Stimulated activated CD4-positive, alpha-beta T cell treated with anti-CD3 and anti-CD28 coated beads, Interleukin-4, amount 100 ng/mL, for 24 hours (primary cell): ENCODE results near the gene OAS2.
"Not testable (repeated sequence)": the region's sequence is repeated elsewhere in the genome, so short reads cannot be mapped to it uniquely, and the experiment has no call there.

Source experiments
- DNase-seq: peaks from one replicate; pipeline ENCODE4 v3.0.0-alpha.2; 2020

OAS2 gene

DNA sequence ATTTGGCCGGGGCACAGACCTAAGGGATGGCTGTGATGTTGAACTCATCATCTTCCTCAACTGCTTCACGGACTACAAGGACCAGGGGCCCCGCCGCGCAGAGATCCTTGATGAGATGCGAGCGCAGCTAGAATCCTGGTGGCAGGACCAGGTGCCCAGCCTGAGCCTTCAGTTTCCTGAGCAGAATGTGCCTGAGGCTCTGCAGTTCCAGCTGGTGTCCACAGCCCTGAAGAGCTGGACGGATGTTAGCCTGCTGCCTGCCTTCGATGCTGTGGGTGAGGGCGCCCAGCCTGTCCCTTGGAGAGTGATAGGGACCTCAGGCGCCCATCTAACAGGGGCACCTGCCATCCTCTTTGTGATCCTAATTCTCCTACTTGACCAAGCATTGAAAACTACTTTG, 27.6 kb upstream of the OAS2 start:
- no peak for DNase-seq

DNA sequence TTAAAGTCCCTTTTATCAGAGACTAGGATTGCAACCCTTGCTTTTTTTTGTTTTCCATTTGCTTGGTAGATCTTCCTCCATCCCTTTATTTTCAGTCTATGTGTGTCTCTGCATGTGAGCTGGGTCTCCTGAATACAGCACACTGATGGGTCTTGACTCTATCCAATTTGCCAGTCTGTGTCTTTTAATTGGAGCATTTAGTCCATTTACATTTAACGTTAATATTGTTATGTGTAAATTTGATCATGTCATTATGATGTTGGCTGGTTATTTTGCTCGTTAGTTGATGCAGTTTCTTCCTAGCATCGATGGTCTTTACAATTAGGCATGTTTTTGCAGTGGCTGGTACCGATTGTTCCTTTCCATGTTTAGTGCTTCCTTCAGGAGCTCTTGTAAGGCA, 21.2 kb upstream of the OAS2 start:
- DNase-seq: not testable (repeated sequence)

GRCh38 chr12:112961074-112961473, 17.2 kb upstream of the OAS2 start:
- DNase-seq: no peak

DNA sequence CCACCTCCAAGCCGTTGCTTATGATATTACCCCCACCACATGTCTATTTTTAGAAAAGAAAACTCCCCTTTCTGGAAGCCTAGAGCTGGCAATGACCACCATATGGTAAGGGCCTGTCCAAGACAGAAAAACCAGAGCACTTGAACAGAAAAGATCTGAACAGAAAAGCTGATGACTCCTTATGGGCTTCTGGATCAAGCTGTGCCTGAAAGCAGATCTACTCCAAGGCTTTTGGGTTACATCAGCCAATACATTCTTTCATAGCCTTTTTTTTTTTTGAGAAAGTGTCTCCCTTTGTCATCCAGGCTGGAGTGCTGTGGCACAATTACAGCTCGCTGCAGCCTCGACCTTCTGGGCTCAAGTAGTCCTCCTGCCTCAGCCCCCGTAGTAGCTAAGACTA, 16.8 kb upstream of the OAS2 start:
- DNase-seq: no peak

- no peak for DNase-seq
Observed at GRCh38 chr12:112962561-112962960, 15.8 kb upstream of the OAS2 start.

DNA sequence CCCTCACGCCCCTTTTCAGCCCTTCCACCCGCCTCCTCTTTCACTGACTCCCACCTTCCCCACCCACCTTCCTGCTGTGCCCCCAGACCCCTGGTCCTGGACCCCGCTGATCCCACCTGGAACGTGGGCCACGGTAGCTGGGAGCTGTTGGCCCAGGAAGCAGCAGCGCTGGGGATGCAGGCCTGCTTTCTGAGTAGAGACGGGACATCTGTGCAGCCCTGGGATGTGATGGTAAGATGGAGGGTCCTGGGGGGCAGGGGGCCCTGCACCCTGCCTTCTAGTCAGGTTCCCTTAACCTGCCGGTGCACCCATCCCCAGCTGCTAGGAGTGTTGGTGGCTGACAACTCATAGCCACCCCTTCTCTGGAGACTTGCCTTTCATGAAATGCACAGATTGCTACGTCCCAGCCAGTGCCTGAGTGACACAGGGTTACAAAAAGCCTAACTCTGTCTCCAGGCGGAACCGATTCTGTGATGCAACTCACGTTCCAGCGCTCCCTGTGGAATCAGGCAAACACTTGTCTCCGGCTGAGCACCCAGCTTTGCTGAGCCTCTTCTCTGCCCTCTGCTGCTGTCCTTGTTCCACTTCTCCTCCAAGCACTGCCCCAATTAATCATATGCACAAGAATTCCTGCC, 15.0 kb upstream of the OAS2 start:
- no peak for DNase-seq

DNA sequence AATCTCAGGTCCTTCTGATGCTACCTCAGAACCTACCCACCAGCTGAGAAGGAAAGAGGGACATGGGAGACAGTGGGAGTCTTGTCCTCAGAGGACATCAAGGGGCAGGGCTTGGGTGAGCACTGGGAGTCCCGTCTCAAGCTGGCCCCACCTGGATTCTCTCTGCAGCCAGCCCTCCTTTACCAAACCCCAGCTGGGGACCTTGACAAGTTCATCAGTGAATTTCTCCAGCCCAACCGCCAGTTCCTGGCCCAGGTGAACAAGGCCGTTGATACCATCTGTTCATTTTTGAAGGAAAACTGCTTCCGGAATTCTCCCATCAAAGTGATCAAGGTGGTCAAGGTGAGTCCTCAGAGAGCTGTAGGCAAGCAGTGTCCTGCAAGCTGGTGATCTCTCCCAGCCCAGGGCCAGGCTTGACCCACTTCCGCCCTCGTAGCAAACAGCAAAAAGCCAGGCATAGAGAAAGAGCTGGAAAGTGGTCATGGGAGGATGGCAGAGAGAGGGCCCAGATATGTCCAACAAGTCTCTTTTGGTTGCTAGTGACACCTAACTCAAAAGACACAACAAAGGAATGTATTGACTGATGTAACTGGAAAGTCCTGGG, 14.2 kb upstream of the OAS2 start:
- DNase-seq: no peak

DNA sequence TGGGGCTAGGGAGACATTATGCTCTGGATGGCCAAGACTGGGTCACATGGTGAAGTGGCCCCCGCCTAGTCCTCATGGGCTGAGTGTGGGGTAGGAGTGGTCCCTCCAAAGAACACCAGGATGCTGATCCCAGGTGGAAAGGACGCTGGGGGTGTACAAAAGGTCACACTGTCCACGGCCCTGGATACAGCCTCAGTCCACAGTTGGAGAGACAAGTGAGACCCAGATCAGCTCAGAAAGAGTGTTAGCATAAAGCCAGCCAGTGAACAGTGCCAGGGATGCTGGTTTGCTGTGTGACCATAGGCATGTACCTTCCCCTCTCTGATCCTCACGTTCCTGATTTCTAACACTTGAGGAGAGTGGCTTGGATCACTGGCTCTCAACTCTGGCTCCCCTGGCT, 13.4 kb upstream of the OAS2 start:
- no peak for DNase-seq

DNA sequence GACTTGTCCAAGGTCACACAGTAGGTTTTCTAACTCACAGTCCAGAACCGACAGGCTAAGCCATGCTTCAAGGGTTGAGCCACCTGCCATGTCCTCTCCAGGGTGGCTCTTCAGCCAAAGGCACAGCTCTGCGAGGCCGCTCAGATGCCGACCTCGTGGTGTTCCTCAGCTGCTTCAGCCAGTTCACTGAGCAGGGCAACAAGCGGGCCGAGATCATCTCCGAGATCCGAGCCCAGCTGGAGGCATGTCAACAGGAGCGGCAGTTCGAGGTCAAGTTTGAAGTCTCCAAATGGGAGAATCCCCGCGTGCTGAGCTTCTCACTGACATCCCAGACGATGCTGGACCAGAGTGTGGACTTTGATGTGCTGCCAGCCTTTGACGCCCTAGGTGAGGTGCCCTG, 12.7 kb upstream of the OAS2 start:
- no peak for DNase-seq

DNA sequence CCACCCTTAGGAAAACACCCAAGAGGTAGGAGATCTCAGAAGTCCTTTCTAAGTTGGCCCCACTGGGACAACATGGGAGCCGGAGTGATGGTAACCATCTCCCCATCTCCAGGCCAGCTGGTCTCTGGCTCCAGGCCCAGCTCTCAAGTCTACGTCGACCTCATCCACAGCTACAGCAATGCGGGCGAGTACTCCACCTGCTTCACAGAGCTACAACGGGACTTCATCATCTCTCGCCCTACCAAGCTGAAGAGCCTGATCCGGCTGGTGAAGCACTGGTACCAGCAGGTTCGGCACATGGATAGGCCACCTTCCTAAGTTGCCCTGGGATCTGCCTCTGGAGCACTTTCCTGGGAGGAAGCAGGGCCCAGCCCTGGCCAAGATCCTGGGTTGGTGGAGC, 11.0 kb upstream of the OAS2 start:
- DNase-seq: no peak

- DNase-seq: no peak
Observed at GRCh38 chr12:112967858-112968257, 10.5 kb upstream of the OAS2 start.

DNA sequence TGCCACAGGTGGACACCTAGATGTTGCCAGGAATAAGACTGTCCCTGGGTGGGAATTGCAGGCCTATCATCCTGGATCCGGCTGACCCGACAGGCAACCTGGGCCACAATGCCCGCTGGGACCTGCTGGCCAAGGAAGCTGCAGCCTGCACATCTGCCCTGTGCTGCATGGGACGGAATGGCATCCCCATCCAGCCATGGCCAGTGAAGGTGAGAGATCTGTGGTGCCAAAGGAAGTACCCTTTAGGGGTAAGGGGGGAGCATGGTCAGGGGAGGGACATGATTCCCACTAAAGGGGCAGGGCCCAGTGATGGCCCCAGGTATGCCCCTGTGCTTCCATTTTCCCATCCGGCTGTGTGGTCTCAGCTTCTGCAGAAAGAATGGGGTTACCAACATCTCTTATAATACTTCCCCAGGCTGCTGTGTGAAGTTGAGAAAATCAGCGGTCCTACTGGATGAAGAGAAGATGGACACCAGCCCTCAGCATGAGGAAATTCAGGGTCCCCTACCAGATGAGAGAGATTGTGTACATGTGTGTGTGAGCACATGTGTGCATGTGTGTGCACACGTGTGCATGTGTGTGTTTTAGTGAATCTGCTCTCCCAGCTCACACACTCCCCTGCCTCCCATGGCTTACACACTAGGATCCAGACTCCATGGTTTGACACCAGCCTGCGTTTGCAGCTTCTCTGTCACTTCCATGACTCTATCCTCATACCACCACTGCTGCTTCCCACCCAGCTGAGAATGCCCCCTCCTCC, 8.6 kb upstream of the OAS2 start:
- no peak for DNase-seq

GRCh38 chr12:112970391-112970790, 7.9 kb upstream of the OAS2 start:
- no peak for DNase-seq

- DNase-seq: no peak
Observed at GRCh38 chr12:112971248-112971647, 7.1 kb upstream of the OAS2 start.

DNA sequence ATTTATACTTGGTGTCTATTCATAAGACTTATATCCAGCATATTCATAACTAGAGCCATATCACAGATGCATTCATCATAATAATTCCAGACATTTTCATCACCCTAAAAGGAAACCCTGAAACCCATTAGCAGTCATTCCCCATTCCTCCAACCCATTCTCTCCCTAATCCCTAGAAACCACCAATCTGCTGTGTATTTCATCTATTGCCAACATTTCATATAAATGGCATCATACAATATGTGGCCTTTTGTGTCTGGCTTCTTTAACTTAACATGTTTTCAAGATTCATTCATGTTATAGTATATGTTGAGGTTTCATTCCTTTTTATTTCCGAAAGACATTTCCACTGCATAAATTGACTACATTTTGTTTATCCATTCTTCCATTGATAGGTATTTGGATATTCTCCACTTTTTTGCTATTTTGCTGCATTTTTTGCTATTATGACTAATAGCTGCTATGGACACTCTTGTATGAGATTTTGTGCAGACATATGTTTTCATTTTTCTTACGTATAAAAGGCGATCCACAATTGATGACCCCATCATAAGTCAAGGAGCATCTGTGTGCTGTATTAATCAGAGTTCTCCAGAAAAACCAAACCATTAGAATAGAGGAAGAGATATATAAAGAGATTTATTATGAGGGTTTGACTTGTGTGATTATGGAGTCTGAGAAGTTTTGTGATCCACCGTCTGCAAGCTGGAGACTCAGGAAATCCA, 5.1 kb upstream of the OAS2 start:
- DNase-seq: no peak

DNA sequence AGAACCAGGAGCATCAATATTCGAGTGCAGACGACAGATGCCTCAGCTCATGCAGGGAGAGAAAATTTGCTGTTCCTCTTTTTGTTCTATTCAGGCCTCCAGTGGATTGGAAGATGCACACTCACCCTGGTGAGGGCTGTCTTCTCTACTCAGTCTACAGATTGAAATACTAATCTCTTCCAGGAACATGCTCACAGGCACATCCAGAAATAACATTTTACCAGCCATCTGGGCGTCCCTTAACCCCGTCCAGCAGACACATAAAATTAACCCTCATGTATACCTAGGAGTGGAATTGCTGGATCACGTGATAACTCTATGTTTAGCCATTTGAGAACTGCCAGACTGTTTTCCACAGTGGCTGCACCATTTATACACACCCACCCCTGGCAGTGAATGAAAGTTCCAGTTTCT, 4.5 kb upstream of the OAS2 start:
- DNase-seq: no peak

DNA sequence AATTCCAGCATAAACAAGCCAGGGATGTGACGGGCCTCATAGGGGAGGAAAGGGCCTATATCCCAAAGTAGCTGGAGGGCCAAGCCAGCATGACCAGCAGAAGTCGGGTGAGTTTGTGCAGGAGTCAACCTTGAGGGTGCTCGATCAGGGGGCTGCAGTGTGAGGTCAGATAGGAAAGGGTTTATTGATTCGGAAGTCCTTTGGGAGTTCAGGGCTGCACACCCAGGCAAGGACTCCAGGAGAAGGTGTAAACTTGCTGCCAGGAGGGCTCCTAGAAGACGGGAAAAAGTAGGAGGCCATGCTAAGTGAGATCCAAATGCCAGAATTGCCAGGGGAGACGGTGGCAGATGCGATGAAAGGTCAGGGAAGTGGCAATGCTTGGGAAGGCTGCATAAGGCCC, 3.4 kb upstream of the OAS2 start:
- no peak for DNase-seq

- DNase-seq: no peak
Observed at GRCh38 chr12:112977139-112977538, 1.2 kb upstream of the OAS2 start.

DNA sequence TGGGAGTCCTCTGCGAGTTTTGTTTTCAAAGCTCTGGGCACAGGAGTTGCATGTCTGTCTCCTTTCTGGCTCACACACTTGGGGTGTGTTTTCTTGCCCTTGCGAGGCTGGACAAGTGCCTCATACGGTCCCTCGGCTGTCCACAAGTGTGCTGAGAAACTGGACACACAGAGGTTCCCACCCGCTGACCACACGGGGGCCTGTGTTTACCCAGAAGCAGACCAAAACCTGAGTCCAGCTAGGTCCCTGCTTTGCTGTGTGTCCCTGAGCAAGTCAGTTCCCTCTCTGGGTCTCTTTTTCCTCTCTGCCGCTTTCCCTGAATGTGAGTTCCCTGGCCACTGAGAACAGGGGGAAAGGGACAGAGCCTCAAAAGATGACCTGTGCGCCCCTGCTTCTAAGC, 678 bp upstream of the OAS2 start:
- DNase-seq: no peak

GRCh38 chr12:112979041-112979680, 842 bp downstream of the OAS2 start:
- peak; percentile 43 for DNase-seq

GRCh38 chr12:112980491-112981158, 2.3 kb downstream of the OAS2 start:
- no peak for DNase-seq

GRCh38 chr12:112985642-112986290, 7.4 kb downstream of the OAS2 start:
- no peak for DNase-seq
